Ishikawa (cell line): ENCODE results near the gene MAST4.

ENCODE experiments used
- CEBPB ChIP-seq: IDR thresholded peaks from 2 replicates; pipeline ENCODE4 v1.6.1; 2012
- CREB1 ChIP-seq: IDR thresholded peaks from 2 replicates; pipeline ENCODE4 v1.6.1; 2012; ENCODE audit warnings: low read depth
- EGR1 ChIP-seq: IDR thresholded peaks from 2 replicates; pipeline ENCODE4 v1.6.1; 2012
- EP300 ChIP-seq: IDR thresholded peaks from 2 replicates; pipeline ENCODE4 v1.6.1; 2012; ENCODE audit warnings: borderline replicate concordance
- FOXM1 ChIP-seq: IDR thresholded peaks from 2 replicates; pipeline ENCODE4 v1.6.1; 2012; ENCODE audit warnings: low read depth, borderline replicate concordance
- MAX ChIP-seq: IDR thresholded peaks from 2 replicates; pipeline ENCODE4 v1.6.1; 2012
- NFIC ChIP-seq: IDR thresholded peaks from 2 replicates; pipeline ENCODE4 v1.6.1; 2012
- RAD21 ChIP-seq: IDR thresholded peaks from 2 replicates; pipeline ENCODE4 v1.6.1; 2012; ENCODE audit warnings: low read depth
- REST ChIP-seq: IDR thresholded peaks from 2 replicates; pipeline ENCODE4 v1.6.1; 2012; ENCODE audit warnings: low read depth, mild to moderate bottlenecking
- TAF1 ChIP-seq: IDR thresholded peaks from 2 replicates; pipeline ENCODE4 v1.6.1; 2012; ENCODE audit warnings: low read depth, mild to moderate bottlenecking
- TCF12 ChIP-seq: IDR thresholded peaks from 2 replicates; pipeline ENCODE4 v1.6.1; 2012; ENCODE audit warnings: low read depth
- TEAD4 ChIP-seq: IDR thresholded peaks from 2 replicates; pipeline ENCODE4 v1.6.1; 2012
- USF1 ChIP-seq: IDR thresholded peaks from 2 replicates; pipeline ENCODE4 v1.6.1; 2012
- YY1 ChIP-seq: IDR thresholded peaks from 2 replicates; pipeline ENCODE4 v1.6.1; 2012; ENCODE audit warnings: low read depth
- ZBTB7A ChIP-seq: IDR thresholded peaks from 2 replicates; pipeline ENCODE4 v1.6.1; 2012; ENCODE audit warnings: low read depth

MAST4 gene

GRCh38 chr5:66585291-66585690 lies 10.9 kb upstream of the MAST4 start:
- no peak for TF ChIP-seq EGR1
- no peak for TF ChIP-seq TEAD4
- TF ChIP-seq NFIC: no peak
- no peak for TF ChIP-seq USF1
- no peak for TF ChIP-seq TAF1
- TF ChIP-seq MAX: no peak
- TF ChIP-seq EP300: no peak
- no peak for TF ChIP-seq RAD21
- TF ChIP-seq YY1: no peak
- TF ChIP-seq CREB1: no peak
- TF ChIP-seq TCF12: no peak
- no peak for TF ChIP-seq FOXM1
- TF ChIP-seq CEBPB: no peak
- TF ChIP-seq REST: no peak
- TF ChIP-seq ZBTB7A: no peak

GRCh38 chr5:66587771-66588170 lies 8.4 kb upstream of the MAST4 start:
- TF ChIP-seq EGR1 (no peak), FOXM1 (no peak), TEAD4 (no peak), CEBPB (no peak), NFIC (no peak), USF1 (no peak), EP300 (no peak), CREB1 (no peak), RAD21 (no peak), REST (no peak), YY1 (no peak), TCF12 (no peak), ZBTB7A (no peak), MAX (no peak), TAF1 (no peak)

GRCh38 chr5:66596636-66597182 lies 516 bp downstream of the MAST4 start:
- TF ChIP-seq MAX (0 out of 2 replicates have a peak, but pooled peaks have one; percentile 5), CEBPB (no peak)

GRCh38 chr5:66597183-66597757 lies 1.1 kb downstream of the MAST4 start:
- no peak for TF ChIP-seq FOXM1

GRCh38 chr5:66602621-66603020 lies 6.4 kb downstream of the MAST4 start:
- TF ChIP-seq TAF1: no peak
- no peak for TF ChIP-seq USF1
- no peak for TF ChIP-seq YY1
- TF ChIP-seq FOXM1: no peak
- no peak for TF ChIP-seq RAD21
- no peak for TF ChIP-seq TCF12
- no peak for TF ChIP-seq CEBPB
- TF ChIP-seq EGR1: no peak
- TF ChIP-seq NFIC: no peak
- no peak for TF ChIP-seq REST
- TF ChIP-seq EP300: no peak
- TF ChIP-seq TEAD4: no peak
- TF ChIP-seq ZBTB7A: no peak
- TF ChIP-seq CREB1: no peak
- no peak for TF ChIP-seq MAX
